MM.1S (cell line): ENCODE results near the gene VAV3.

ENCODE experiments used
- DNase-seq: peaks from one replicate; pipeline ENCODE4 v3.0.0-alpha.2; 2015
- H2AFZ ChIP-seq: fragments of 300-600 bp; sonication (generic); 2 replicates; pipeline ENCODE4 v1.6.0; 2016; ENCODE audit warnings: antibody characterized with exemption, low read length
- H3F3A ChIP-seq: fragments of 300-600 bp; sonication (generic); 2 replicates; pipeline ENCODE4 v1.6.1; 2016; ENCODE audit warnings: mild to moderate bottlenecking, antibody characterized with exemption, low read length, moderate library complexity, mixed read lengths; ENCODE audit not compliant: insufficient read depth
- H3K27ac ChIP-seq: fragments of 300-600 bp; sonication (generic); 2 replicates; pipeline ENCODE4 v1.5.1; 2016; ENCODE audit warnings: mild to moderate bottlenecking, low read length
- H3K27me3 ChIP-seq: fragments of 300-600 bp; sonication (generic); replicated peaks from 2 replicates; pipeline ENCODE4 v1.6.0; 2016; ENCODE audit warnings: low read length; ENCODE audit not compliant: insufficient read depth
- H3K36me3 ChIP-seq: fragments of 300-600 bp; sonication (generic); replicated peaks from 2 replicates; pipeline ENCODE4 v1.6.1; 2016; ENCODE audit warnings: mild to moderate bottlenecking, low read length, mixed read lengths; ENCODE audit not compliant: insufficient read depth
- H3K4me1 ChIP-seq: fragments of 300-600 bp; sonication (generic); 2 replicates; pipeline ENCODE4 v1.6.1; 2016; ENCODE audit warnings: low read length, mixed read lengths
- H3K4me2 ChIP-seq: fragments of 300-600 bp; sonication (generic); 2 replicates; pipeline ENCODE4 v1.6.0; 2016; ENCODE audit warnings: low read depth, low read length
- H3K4me3 ChIP-seq: fragments of 300-600 bp; sonication (generic); 2 replicates; pipeline ENCODE4 v1.5.1; 2016; ENCODE audit warnings: low read length, mixed read lengths
- H3K79me2 ChIP-seq: fragments of 300-600 bp; sonication (generic); 2 replicates; pipeline ENCODE4 v1.6.1; 2016; ENCODE audit warnings: mixed run types, low read length, mixed read lengths
- H3K9ac ChIP-seq: fragments of 300-600 bp; sonication (generic); 2 replicates; pipeline ENCODE4 v1.6.1; 2016; ENCODE audit warnings: low read length, mixed read lengths
- H3K9me2 ChIP-seq: fragments of 300-600 bp; sonication (generic); replicated peaks from 2 replicates; pipeline ENCODE4 v1.6.1; 2016; ENCODE audit warnings: mild to moderate bottlenecking, low read length, mixed read lengths; ENCODE audit not compliant: insufficient read depth
- H3K9me3 ChIP-seq: fragments of 300-600 bp; sonication (generic); replicated peaks from 2 replicates; pipeline ENCODE4 v1.6.1; 2016; ENCODE audit warnings: mild to moderate bottlenecking, low read length, mixed read lengths; ENCODE audit not compliant: insufficient read depth
- H4K20me1 ChIP-seq: fragments of 300-600 bp; sonication (generic); 2 replicates; pipeline ENCODE4 v1.6.1; 2016; ENCODE audit warnings: mild to moderate bottlenecking, low read length, moderate library complexity, mixed read lengths; ENCODE audit not compliant: insufficient read depth
- CTCF ChIP-seq: fragments of 300-600 bp; sonication (generic); IDR thresholded peaks from 2 replicates; pipeline ENCODE4 v1.5.1; 2016; ENCODE audit warnings: antibody characterized with exemption, low read length, mixed read lengths
- EZH2 ChIP-seq: fragments of 300-600 bp; sonication (generic); optimal IDR thresholded peaks from 2 replicates; pipeline ENCODE3; 2017; ENCODE audit warnings: low read depth, mild to moderate bottlenecking, antibody characterized with exemption, low read length, mixed read lengths
- EZH2phosphoT487 ChIP-seq: fragments of 300-600 bp; sonication (generic); IDR thresholded peaks from 2 replicates; pipeline ENCODE4 v1.6.1; 2018; ENCODE audit warnings: antibody characterized with exemption, low read length

Gene VAV3

GRCh38 chr1:107829036-107829770 lies 135.8 kb downstream of the VAV3 start:
- Histone ChIP-seq H3K4me1 (peaks cover 17% of the 10 kb centered on the region), H3K4me3 (peak overlapping the region; percentile 22; the same call in 1 of the 2 replicates)
- peak; percentile 67 for DNase-seq

GRCh38 chr1:107824946-107825345 lies 140.0 kb downstream of the VAV3 start:
- H3K4me3 ChIP-seq: no peak overlapping the region
- H4K20me1 ChIP-seq: no peaks in the 10 kb centered on the region
- no peak for TF ChIP-seq CTCF
- TF ChIP-seq EZH2phosphoT487: no peak
- H3K27me3 ChIP-seq: no peaks in the 10 kb centered on the region
- DNase-seq: no peak
- H3K4me1 ChIP-seq: peaks cover 14% of the 10 kb centered on the region
- H3K9me3 ChIP-seq: no peaks in the 10 kb centered on the region
- H3K9me2 ChIP-seq: no peaks in the 10 kb centered on the region
- H3F3A ChIP-seq: peaks cover 7% of the 10 kb centered on the region; the same call in 1 of the 2 replicates
- no peaks in the 10 kb centered on the region for H3K36me3 ChIP-seq
- no peak overlapping the region for H3K4me2 ChIP-seq
- H3K9ac ChIP-seq: no peak overlapping the region
- no peak overlapping the region for H3K27ac ChIP-seq
- H2AFZ ChIP-seq: no peak overlapping the region
- no peaks in the 10 kb centered on the region for H3K79me2 ChIP-seq

More at GRCh38 chr1:107829036-107829770, 135.8 kb downstream of the VAV3 start:
- Histone ChIP-seq H3K9me2 (no peaks in the 10 kb centered on the region), H3K79me2 (no peaks in the 10 kb centered on the region), H3K4me2 (peak overlapping the region; percentile 63), H3K9ac (no peak overlapping the region), H3K36me3 (no peaks in the 10 kb centered on the region), H3K27me3 (no peaks in the 10 kb centered on the region; the same call in 1 of the 2 replicates), H3K27ac (peak overlapping the region; percentile 69; the same call in 1 of the 2 replicates), H2AFZ (no peak overlapping the region), H3K9me3 (no peaks in the 10 kb centered on the region), H3F3A (peaks cover 7% of the 10 kb centered on the region; the same call in 1 of the 2 replicates), H4K20me1 (no peaks in the 10 kb centered on the region)
- TF ChIP-seq EZH2: no peak
- no peak for TF ChIP-seq EZH2phosphoT487
- TF ChIP-seq CTCF: no peak

- no peak overlapping the region for H3K4me2 ChIP-seq
- no peak overlapping the region for H3K9ac ChIP-seq
- H4K20me1 ChIP-seq: no peaks in the 10 kb centered on the region
- DNase-seq: no peak
- TF ChIP-seq EZH2phosphoT487 (no peak), CTCF (no peak), EZH2 (no peak)
- no peak overlapping the region for H2AFZ ChIP-seq
- no peaks in the 10 kb centered on the region for H3K79me2 ChIP-seq
- no peaks in the 10 kb centered on the region for H3F3A ChIP-seq
- H3K27me3 ChIP-seq: no peaks in the 10 kb centered on the region
- no peaks in the 10 kb centered on the region for H3K36me3 ChIP-seq
- no peaks in the 10 kb centered on the region for H3K9me2 ChIP-seq
- no peaks in the 10 kb centered on the region for H3K4me1 ChIP-seq
- no peaks in the 10 kb centered on the region for H3K9me3 ChIP-seq
- no peak overlapping the region for H3K4me3 ChIP-seq
- H3K27ac ChIP-seq: no peak overlapping the region
These were observed 143.6 kb downstream of the VAV3 start for GRCh38 chr1:107821340-107821739.
